NT2/D1 (cell line): ENCODE results near the gene SGMS2.

Experiments used
- DNase-seq: peaks from one replicate; pipeline ENCODE4 v3.0.0-alpha.2; 2011; ENCODE audit warnings: low read depth, low spot score
- H3K27me3 ChIP-seq: 2 replicates; pipeline ENCODE4 v1.6.0; 2011; ENCODE audit warnings: mild to moderate bottlenecking; ENCODE audit not compliant: insufficient read length, insufficient read depth
- H3K36me3 ChIP-seq: 2 replicates; pipeline ENCODE4 v1.6.1; 2011; ENCODE audit warnings: mild to moderate bottlenecking, low read length, mixed read lengths; ENCODE audit not compliant: insufficient read depth, insufficient read length
- H3K4me1 ChIP-seq: 2 replicates; pipeline ENCODE4 v1.5.1; 2011; ENCODE audit not compliant: insufficient read depth, insufficient read length
- H3K4me3 ChIP-seq: 2 replicates; pipeline ENCODE4 v1.5.1; 2011; ENCODE audit warnings: low read depth; ENCODE audit not compliant: insufficient read length
- H3K9ac ChIP-seq: 2 replicates; pipeline ENCODE4 v1.6.0; 2011; ENCODE audit warnings: low read depth; ENCODE audit not compliant: insufficient read length
- H3K9me3 ChIP-seq: 2 replicates; pipeline ENCODE4 v1.5.1; 2011; ENCODE audit warnings: mild to moderate bottlenecking, low read length; ENCODE audit not compliant: insufficient read depth
- SUZ12 ChIP-seq: IDR thresholded peaks from 2 replicates; pipeline ENCODE4 v1.6.1; 2011; ENCODE audit not compliant: insufficient read length, insufficient read depth; ENCODE audit errors: extremely low read depth
- YY1 ChIP-seq: IDR thresholded peaks from 2 replicates; pipeline ENCODE4 v1.6.1; 2011; ENCODE audit not compliant: insufficient read length, insufficient read depth
- ZNF274 ChIP-seq: IDR thresholded peaks from 2 replicates; pipeline ENCODE4 v1.6.1; 2011; ENCODE audit warnings: mild to moderate bottlenecking, low read depth, low read length

SGMS2 gene

GRCh38 chr4:107857741-107858140 lies 33.0 kb downstream of the SGMS2 start:
- TF ChIP-seq ZNF274 (no peak), YY1 (no peak), SUZ12 (no peak)
- H3K36me3 ChIP-seq = no peaks in the 10 kb centered on the region
- no peaks in the 10 kb centered on the region for H3K27me3 ChIP-seq
- no peak overlapping the region for H3K4me3 ChIP-seq
- DNase-seq = peak; percentile 15
- H3K4me1 ChIP-seq = peaks cover 1% of the 10 kb centered on the region
- no peaks in the 10 kb centered on the region for H3K9me3 ChIP-seq
- H3K9ac ChIP-seq = no peak overlapping the region

- no peak for DNase-seq
- peaks cover 1% of the 10 kb centered on the region for H3K4me1 ChIP-seq
- no peak for TF ChIP-seq SUZ12
- TF ChIP-seq YY1 = no peak
- TF ChIP-seq ZNF274 = no peak
- H3K27me3 ChIP-seq = no peaks in the 10 kb centered on the region
- no peaks in the 10 kb centered on the region for H3K9me3 ChIP-seq
- no peak overlapping the region for H3K4me3 ChIP-seq
- no peaks in the 10 kb centered on the region for H3K36me3 ChIP-seq
- no peak overlapping the region for H3K9ac ChIP-seq
Measured at GRCh38 chr4:107858158-107858742, 33.5 kb downstream of the SGMS2 start.

GRCh38 chr4:107862658-107863057 lies 37.9 kb downstream of the SGMS2 start:
- TF ChIP-seq ZNF274 = no peak
- TF ChIP-seq YY1 = no peak
- no peak for TF ChIP-seq SUZ12
- no peak for DNase-seq
- H3K4me3 ChIP-seq = no peak overlapping the region
- H3K9me3 ChIP-seq = no peaks in the 10 kb centered on the region
- H3K9ac ChIP-seq = no peak overlapping the region
- H3K36me3 ChIP-seq = no peaks in the 10 kb centered on the region
- H3K4me1 ChIP-seq = peaks cover 1% of the 10 kb centered on the region
- no peaks in the 10 kb centered on the region for H3K27me3 ChIP-seq

DNA sequence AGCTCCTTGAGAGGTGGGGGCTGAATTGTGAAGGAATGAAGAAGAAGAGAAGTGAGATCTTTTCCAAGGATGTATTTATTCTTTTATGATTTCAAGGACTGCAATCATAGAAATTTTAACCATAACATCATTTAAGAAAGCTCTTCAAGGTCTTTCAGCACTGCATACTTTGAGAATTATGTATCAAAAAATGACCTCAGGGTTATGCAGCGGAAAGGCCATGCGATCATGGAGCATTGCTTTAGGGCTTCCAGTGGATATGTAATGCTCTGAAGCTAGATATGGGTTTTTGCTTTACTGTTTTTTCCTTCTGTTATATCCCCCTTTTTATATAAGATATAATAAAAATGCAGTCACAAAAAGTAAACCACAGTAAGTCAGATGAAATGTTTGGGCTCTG lies 38.7 kb downstream of the SGMS2 start:
- H3K4me1 ChIP-seq = peaks cover 1% of the 10 kb centered on the region
- TF ChIP-seq ZNF274 (no peak), SUZ12 (no peak)
- no peak for DNase-seq
- no peak overlapping the region for H3K9ac ChIP-seq
- no peaks in the 10 kb centered on the region for H3K9me3 ChIP-seq
- H3K4me3 ChIP-seq = no peak overlapping the region
- H3K27me3 ChIP-seq = no peaks in the 10 kb centered on the region
- no peaks in the 10 kb centered on the region for H3K36me3 ChIP-seq

DNA sequence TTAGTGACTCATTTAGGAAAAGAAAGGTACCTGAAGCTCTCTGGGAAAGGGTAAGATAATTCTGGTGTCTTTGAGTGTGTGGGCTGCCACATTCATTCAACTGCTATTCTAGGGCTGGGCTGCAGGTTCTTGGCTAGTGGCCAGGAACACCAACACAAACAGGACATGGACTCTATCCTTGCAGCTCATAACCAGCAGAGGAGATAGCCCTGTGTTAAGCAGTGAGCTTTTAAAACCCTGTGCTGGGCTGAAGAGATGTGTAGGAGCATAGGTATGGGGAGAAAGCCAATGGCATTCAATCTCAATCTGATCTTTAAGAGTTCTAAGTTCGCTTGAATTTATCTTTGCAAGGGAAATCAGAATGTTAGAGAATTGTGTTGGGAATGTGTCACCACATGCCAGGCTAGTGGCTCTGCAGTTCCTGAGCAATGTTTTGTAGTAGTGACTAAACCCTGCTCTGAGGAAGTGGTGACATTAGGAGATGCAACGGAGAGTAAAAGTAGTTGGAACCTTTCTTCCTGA lies 39.2 kb downstream of the SGMS2 start:
- no peak for TF ChIP-seq ZNF274
- TF ChIP-seq SUZ12 = no peak
- no peak for TF ChIP-seq YY1
- Histone ChIP-seq H3K9ac (no peak overlapping the region), H3K27me3 (no peaks in the 10 kb centered on the region), H3K36me3 (no peaks in the 10 kb centered on the region), H3K9me3 (no peaks in the 10 kb centered on the region), H3K4me3 (no peak overlapping the region), H3K4me1 (peaks cover 1% of the 10 kb centered on the region)
- no peak for DNase-seq

DNA sequence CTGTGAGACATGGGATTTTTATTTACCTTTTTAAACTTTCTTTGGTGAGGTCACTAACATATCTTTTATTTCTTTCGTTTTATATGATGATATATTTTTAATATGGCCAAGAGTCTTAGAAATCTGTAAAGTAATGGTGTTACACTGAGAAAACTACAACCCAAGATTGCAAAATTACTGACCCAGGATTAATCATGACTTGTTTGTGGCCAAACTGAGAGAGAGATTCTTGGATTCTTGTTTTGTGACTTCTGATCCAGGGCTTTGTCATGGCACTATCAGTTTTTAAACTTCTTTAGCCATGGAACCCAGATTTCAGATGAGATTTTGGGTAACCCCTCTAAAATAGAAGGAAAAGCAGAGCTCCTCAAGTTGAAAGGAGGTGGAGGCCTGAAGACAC lies 42.0 kb downstream of the SGMS2 start:
- no peaks in the 10 kb centered on the region for H3K4me1 ChIP-seq
- H3K9me3 ChIP-seq = no peaks in the 10 kb centered on the region
- TF ChIP-seq SUZ12 (no peak), ZNF274 (no peak), YY1 (no peak)
- no peaks in the 10 kb centered on the region for H3K27me3 ChIP-seq
- H3K4me3 ChIP-seq = no peak overlapping the region
- no peak overlapping the region for H3K9ac ChIP-seq
- H3K36me3 ChIP-seq = no peaks in the 10 kb centered on the region
- DNase-seq = no peak

- TF ChIP-seq SUZ12 (no peak), YY1 (no peak), ZNF274 (no peak)
- Histone ChIP-seq H3K27me3 (no peaks in the 10 kb centered on the region), H3K9me3 (no peaks in the 10 kb centered on the region), H3K36me3 (no peaks in the 10 kb centered on the region), H3K4me3 (no peak overlapping the region), H3K9ac (no peak overlapping the region), H3K4me1 (no peaks in the 10 kb centered on the region)
- DNase-seq = no peak
Measured at GRCh38 chr4:107870236-107870635, 45.5 kb downstream of the SGMS2 start.
